ENCODE measurements around the gene CDC42EP1.

Gene CDC42EP1

GRCh38 chr22:37571992-37572373, 11.7 kb downstream of the CDC42EP1 start:
- no peak for TF ChIP-seq POLR2AphosphoS5 (IDR thresholded peaks at IDR 0.05; ENCODE audit: low read depth, low read length)
- no peak for TF ChIP-seq TAF1 (IDR thresholded peaks at IDR 0.05; ENCODE audit: borderline replicate concordance, insufficient read depth, low read length)
- TF ChIP-seq FOXP2 (optimal IDR thresholded peaks at IDR 0.05; ENCODE audit: borderline replicate concordance, extremely low read depth, extremely low read length, insufficient read depth): no peak
- TF ChIP-seq REST (IDR thresholded peaks at IDR 0.05; ENCODE audit: insufficient read depth in 1 of 2, low read depth in 2 of 2, low read length in 2 of 2): no peak
- no peak for TF ChIP-seq SIN3A (IDR thresholded peaks at IDR 0.05; ENCODE audit: borderline replicate concordance, insufficient read depth, low read length)

- TF ChIP-seq TAF1 (IDR thresholded peaks at IDR 0.05; ENCODE audit: borderline replicate concordance, insufficient read depth, low read length): no peak
- no peak for TF ChIP-seq FOXP2 (optimal IDR thresholded peaks at IDR 0.05; ENCODE audit: borderline replicate concordance, extremely low read depth, extremely low read length, insufficient read depth)
- TF ChIP-seq REST (IDR thresholded peaks at IDR 0.05; ENCODE audit: insufficient read depth in 1 of 2, low read depth in 2 of 2, low read length in 2 of 2): no peak
- no peak for TF ChIP-seq POLR2AphosphoS5 (IDR thresholded peaks at IDR 0.05; ENCODE audit: low read depth, low read length)
- no peak for TF ChIP-seq SIN3A (IDR thresholded peaks at IDR 0.05; ENCODE audit: borderline replicate concordance, insufficient read depth, low read length)
These were observed 15.3 kb downstream of the CDC42EP1 start for GRCh38 chr22:37575490-37576003.

GRCh38 chr22:37578002-37578401, 17.7 kb downstream of the CDC42EP1 start:
- TF ChIP-seq REST (IDR thresholded peaks at IDR 0.05; ENCODE audit: insufficient read depth in 1 of 2, low read depth in 2 of 2, low read length in 2 of 2) (no peak), POLR2AphosphoS5 (IDR thresholded peaks at IDR 0.05; ENCODE audit: low read depth, low read length) (no peak), TAF1 (IDR thresholded peaks at IDR 0.05; ENCODE audit: borderline replicate concordance, insufficient read depth, low read length) (no peak), SIN3A (IDR thresholded peaks at IDR 0.05; ENCODE audit: borderline replicate concordance, insufficient read depth, low read length) (no peak), FOXP2 (optimal IDR thresholded peaks at IDR 0.05; ENCODE audit: borderline replicate concordance, extremely low read depth, extremely low read length, insufficient read depth) (no peak)

- TF ChIP-seq REST (IDR thresholded peaks at IDR 0.05; ENCODE audit: insufficient read depth in 1 of 2, low read depth in 2 of 2, low read length in 2 of 2) (no peak), FOXP2 (optimal IDR thresholded peaks at IDR 0.05; ENCODE audit: borderline replicate concordance, extremely low read depth, extremely low read length, insufficient read depth) (no peak), SIN3A (IDR thresholded peaks at IDR 0.05; ENCODE audit: borderline replicate concordance, insufficient read depth, low read length) (no peak), POLR2AphosphoS5 (IDR thresholded peaks at IDR 0.05; ENCODE audit: low read depth, low read length) (no peak), TAF1 (IDR thresholded peaks at IDR 0.05; ENCODE audit: borderline replicate concordance, insufficient read depth, low read length) (no peak)
These were observed 21.2 kb downstream of the CDC42EP1 start for GRCh38 chr22:37581504-37581903.

- TF ChIP-seq TAF1 (IDR thresholded peaks at IDR 0.05; ENCODE audit: borderline replicate concordance, insufficient read depth, low read length): no peak
- TF ChIP-seq SIN3A (IDR thresholded peaks at IDR 0.05; ENCODE audit: borderline replicate concordance, insufficient read depth, low read length): no peak
- TF ChIP-seq POLR2AphosphoS5 (IDR thresholded peaks at IDR 0.05; ENCODE audit: low read depth, low read length): no peak
- no peak for TF ChIP-seq REST (IDR thresholded peaks at IDR 0.05; ENCODE audit: insufficient read depth in 1 of 2, low read depth in 2 of 2, low read length in 2 of 2)
- no peak for TF ChIP-seq FOXP2 (optimal IDR thresholded peaks at IDR 0.05; ENCODE audit: borderline replicate concordance, extremely low read depth, extremely low read length, insufficient read depth)
These were observed 22.2 kb downstream of the CDC42EP1 start for GRCh38 chr22:37582526-37582925.
